SU-DHL-6 (cell line): ENCODE measurements around the gene GPR107.

ENCODE experiments used
- EZH2phosphoT487 ChIP-seq: fragments of 200-600 bp; sonication (generic), shearing (Covaris generic); conservative IDR thresholded peaks from 2 replicates; pipeline ENCODE4 v1.6.1; 2018; ENCODE audit warnings: mild to moderate bottlenecking, antibody characterized with exemption, low read length, moderate library complexity, mixed read lengths
- TF ChIP-seq, protein P1 (sequence below): fragments of 200-600 bp; sonication (generic); IDR thresholded peaks from one replicate; pipeline ENCODE4 v1.5.1; 2017; ENCODE audit warnings: antibody characterized with exemption, mild to moderate bottlenecking, low read length, moderate library complexity; ENCODE audit not compliant: insufficient read depth, poor library complexity, severe bottlenecking

DNA sequence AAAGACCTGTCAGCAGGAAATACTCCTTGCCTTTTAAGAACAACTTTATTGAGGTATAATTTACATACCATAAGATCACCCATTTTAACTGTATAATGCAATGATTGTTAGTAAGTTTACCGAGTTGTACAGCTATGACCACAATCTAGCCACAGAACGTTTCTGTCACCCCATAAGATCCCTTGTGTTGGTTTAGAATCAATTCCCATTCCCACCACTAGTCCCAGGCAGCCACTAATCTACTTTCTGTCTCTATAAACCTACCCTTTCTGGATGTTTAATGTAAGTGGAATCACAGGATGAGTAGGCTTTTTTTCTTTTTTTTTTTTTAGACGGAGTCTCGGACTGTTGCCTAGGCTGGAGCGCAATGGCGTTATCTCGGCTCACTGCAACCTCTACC lies 4.4 kb downstream of the GPR107 start:
- TF ChIP-seq, protein P1, sequence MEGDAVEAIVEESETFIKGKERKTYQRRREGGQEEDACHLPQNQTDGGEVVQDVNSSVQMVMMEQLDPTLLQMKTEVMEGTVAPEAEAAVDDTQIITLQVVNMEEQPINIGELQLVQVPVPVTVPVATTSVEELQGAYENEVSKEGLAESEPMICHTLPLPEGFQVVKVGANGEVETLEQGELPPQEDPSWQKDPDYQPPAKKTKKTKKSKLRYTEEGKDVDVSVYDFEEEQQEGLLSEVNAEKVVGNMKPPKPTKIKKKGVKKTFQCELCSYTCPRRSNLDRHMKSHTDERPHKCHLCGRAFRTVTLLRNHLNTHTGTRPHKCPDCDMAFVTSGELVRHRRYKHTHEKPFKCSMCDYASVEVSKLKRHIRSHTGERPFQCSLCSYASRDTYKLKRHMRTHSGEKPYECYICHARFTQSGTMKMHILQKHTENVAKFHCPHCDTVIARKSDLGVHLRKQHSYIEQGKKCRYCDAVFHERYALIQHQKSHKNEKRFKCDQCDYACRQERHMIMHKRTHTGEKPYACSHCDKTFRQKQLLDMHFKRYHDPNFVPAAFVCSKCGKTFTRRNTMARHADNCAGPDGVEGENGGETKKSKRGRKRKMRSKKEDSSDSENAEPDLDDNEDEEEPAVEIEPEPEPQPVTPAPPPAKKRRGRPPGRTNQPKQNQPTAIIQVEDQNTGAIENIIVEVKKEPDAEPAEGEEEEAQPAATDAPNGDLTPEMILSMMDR, result no peak
- no peak for TF ChIP-seq EZH2phosphoT487
